Karpas-422 (cell line): ENCODE results near the gene UHRF1. TPM values are rescaled to one million over a fixed set of nuclear protein-coding genes. Genes with fewer than 3 reads are reported as not detected.
A peak's percentile ranks its signal among the peaks of the same experiment; 100 is the strongest.

Source experiments
- DNase-seq: peaks from one replicate; pipeline ENCODE4 v3.0.0-alpha.2; 2015
- H2AFZ ChIP-seq: fragments of 200-600 bp; sonication (generic); 2 replicates; pipeline ENCODE4 v1.6.1; 2014; ENCODE audit warnings: antibody characterized with exemption, low read length, mixed read lengths
- H3K27ac ChIP-seq: fragments of 200-600 bp; sonication (generic); 2 replicates; pipeline ENCODE4 v1.5.1; 2014; ENCODE audit warnings: mild to moderate bottlenecking, low read length, moderate library complexity
- H3K27me3 ChIP-seq: fragments of 200-600 bp; sonication (generic); 2 replicates; pipeline ENCODE4 v1.6.1; 2014; ENCODE audit warnings: low read length, mixed read lengths
- H3K36me3 ChIP-seq: fragments of 200-600 bp; sonication (generic); 2 replicates; pipeline ENCODE4 v1.6.1; 2014; ENCODE audit warnings: low read length, mixed read lengths; ENCODE audit not compliant: insufficient read depth
- H3K4me1 ChIP-seq: fragments of 200-600 bp; sonication (generic); 2 replicates; pipeline ENCODE4 v1.6.1; 2014; ENCODE audit warnings: mild to moderate bottlenecking, low read length, mixed read lengths
- H3K4me2 ChIP-seq: fragments of 200-600 bp; sonication (generic); 2 replicates; pipeline ENCODE4 v1.6.1; 2014; ENCODE audit warnings: low read length, low read depth, mild to moderate bottlenecking; ENCODE audit not compliant: poor library complexity, severe bottlenecking
- H3K4me3 ChIP-seq: fragments of 200-600 bp; sonication (generic); 2 replicates; pipeline ENCODE4 v1.5.1; 2014; ENCODE audit warnings: mild to moderate bottlenecking, antibody characterized with exemption, low read length, mixed read lengths
- H3K79me2 ChIP-seq: fragments of 200-600 bp; sonication (generic); 2 replicates; pipeline ENCODE4 v1.6.1; 2014; ENCODE audit warnings: mild to moderate bottlenecking, low read length, mixed read lengths
- H3K9ac ChIP-seq: fragments of 200-600 bp; sonication (generic); 2 replicates; pipeline ENCODE4 v1.6.0; 2014; ENCODE audit warnings: low read length
- H3K9me2 ChIP-seq: fragments of 200-600 bp; sonication (generic), shearing (Covaris generic); replicated peaks from 2 replicates; pipeline ENCODE4 v1.6.0; 2014; ENCODE audit warnings: mild to moderate bottlenecking, low read length, moderate library complexity; ENCODE audit not compliant: insufficient read depth
- H3K9me3 ChIP-seq: fragments of 300-700, 200-600 bp; sonication (generic); 2 replicates; pipeline ENCODE4 v1.6.1; 2014; ENCODE audit warnings: low read length, mixed read lengths
- H4K20me1 ChIP-seq: fragments of 200-600 bp; sonication (generic); 2 replicates; pipeline ENCODE4 v1.6.1; 2014; ENCODE audit warnings: mild to moderate bottlenecking, antibody characterized with exemption, low read length, low read depth; ENCODE audit not compliant: insufficient read depth
- total RNA-seq: library from RNA; depleted of rRNA; stranded (reverse); fragments of >200 nt; shearing (Covaris generic); gene quantifications from 2 replicates; pipeline ENCODE4 v1.2.3, GENCODE V29; 2014; ENCODE audit warnings: low replicate concordance

Gene UHRF1
- total RNA-seq, 1 experiment from 2014 or later: 13.6 TPM

- Histone ChIP-seq H3K27me3 (no peaks in the 10 kb centered on the region), H3K36me3 (no peaks in the 10 kb centered on the region), H3K4me1 (peaks cover 30% of the 10 kb centered on the region), H3K4me3 (no peak overlapping the region), H4K20me1 (peaks cover 77% of the 10 kb centered on the region), H3K9ac (no peak overlapping the region), H2AFZ (no peak overlapping the region), H3K79me2 (peaks cover 46% of the 10 kb centered on the region), H3K27ac (no peak overlapping the region), H3K9me2 (no peaks in the 10 kb centered on the region), H3K9me3 (no peaks in the 10 kb centered on the region), H3K4me2 (no peak overlapping the region)
- DNase-seq: no peak
Observed at GRCh38 chr19:4980067-4980466, 70.8 kb downstream of the UHRF1 start.

GRCh38 chr19:4980838-4981680, 71.8 kb downstream of the UHRF1 start:
- no peaks in the 10 kb centered on the region for H3K9me3 ChIP-seq
- H3K27me3 ChIP-seq: no peaks in the 10 kb centered on the region
- H2AFZ ChIP-seq: no peak overlapping the region
- H3K9me2 ChIP-seq: no peaks in the 10 kb centered on the region
- no peaks in the 10 kb centered on the region for H3K36me3 ChIP-seq
- H3K27ac ChIP-seq: peak overlapping the region; percentile 47
- no peak for DNase-seq
- H3K4me1 ChIP-seq: peaks cover 30% of the 10 kb centered on the region
- H3K79me2 ChIP-seq: peaks cover 53% of the 10 kb centered on the region
- H4K20me1 ChIP-seq: peaks cover 67% of the 10 kb centered on the region
- no peak overlapping the region for H3K9ac ChIP-seq
- no peak overlapping the region for H3K4me2 ChIP-seq
- no peak overlapping the region for H3K4me3 ChIP-seq

GRCh38 chr19:4981681-4981958, 72.3 kb downstream of the UHRF1 start:
- H3K4me1 ChIP-seq: peaks cover 24% of the 10 kb centered on the region
- DNase-seq: peak; percentile 48
- peaks cover 62% of the 10 kb centered on the region for H4K20me1 ChIP-seq
- H3K9ac ChIP-seq: no peak overlapping the region
- no peaks in the 10 kb centered on the region for H3K27me3 ChIP-seq
- H2AFZ ChIP-seq: no peak overlapping the region
- no peaks in the 10 kb centered on the region for H3K36me3 ChIP-seq
- no peaks in the 10 kb centered on the region for H3K9me3 ChIP-seq
- H3K27ac ChIP-seq: no peak overlapping the region
- peaks cover 53% of the 10 kb centered on the region for H3K79me2 ChIP-seq
- no peak overlapping the region for H3K4me2 ChIP-seq
- H3K4me3 ChIP-seq: no peak overlapping the region
- H3K9me2 ChIP-seq: no peaks in the 10 kb centered on the region

DNA sequence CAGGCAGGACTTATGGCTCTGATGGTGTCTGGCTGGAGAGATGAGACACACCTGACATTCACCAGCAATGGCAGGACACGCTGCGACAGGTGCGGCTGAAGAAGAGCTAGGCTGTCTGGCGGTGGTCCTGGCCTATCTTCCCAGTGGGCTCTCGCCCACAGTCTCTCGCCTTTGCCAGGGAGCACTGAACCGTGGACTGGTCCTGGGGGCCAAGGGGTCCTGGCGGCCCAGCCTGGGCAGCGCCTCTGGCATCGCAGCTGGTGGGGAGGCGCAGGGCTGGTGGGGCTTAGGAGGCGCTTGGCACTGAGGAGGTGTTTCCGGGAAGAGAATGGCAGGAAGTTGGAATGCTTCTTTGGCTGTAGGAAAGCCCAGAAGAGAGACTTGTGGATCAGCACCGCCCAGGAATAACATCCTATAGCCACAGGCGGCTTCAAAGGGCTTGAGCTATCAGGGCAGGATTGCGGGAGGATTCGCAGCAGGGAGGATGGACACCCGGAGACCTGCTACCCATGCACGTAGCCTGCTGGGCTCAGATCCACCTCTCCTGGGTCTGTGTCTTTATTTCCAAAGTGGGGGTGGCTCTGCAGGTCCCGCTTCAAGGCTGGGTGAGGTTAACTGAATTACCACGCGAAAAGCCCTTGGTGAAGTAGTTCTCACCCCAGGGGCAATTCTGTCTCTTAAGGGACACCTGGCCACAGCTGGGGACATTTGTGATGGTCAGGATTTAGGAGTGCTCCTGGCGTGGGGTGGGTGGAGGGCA, 74.2 kb downstream of the UHRF1 start:
- peaks cover 47% of the 10 kb centered on the region for H4K20me1 ChIP-seq
- no peaks in the 10 kb centered on the region for H3K36me3 ChIP-seq
- no peak overlapping the region for H3K4me3 ChIP-seq
- no peak overlapping the region for H3K27ac ChIP-seq
- H3K9me2 ChIP-seq: no peaks in the 10 kb centered on the region
- no peaks in the 10 kb centered on the region for H3K27me3 ChIP-seq
- H3K9ac ChIP-seq: no peak overlapping the region
- no peak overlapping the region for H2AFZ ChIP-seq
- H3K4me2 ChIP-seq: no peak overlapping the region
- peaks cover 10% of the 10 kb centered on the region for H3K4me1 ChIP-seq
- H3K9me3 ChIP-seq: no peaks in the 10 kb centered on the region
- H3K79me2 ChIP-seq: peaks cover 48% of the 10 kb centered on the region
- no peak for DNase-seq

DNA sequence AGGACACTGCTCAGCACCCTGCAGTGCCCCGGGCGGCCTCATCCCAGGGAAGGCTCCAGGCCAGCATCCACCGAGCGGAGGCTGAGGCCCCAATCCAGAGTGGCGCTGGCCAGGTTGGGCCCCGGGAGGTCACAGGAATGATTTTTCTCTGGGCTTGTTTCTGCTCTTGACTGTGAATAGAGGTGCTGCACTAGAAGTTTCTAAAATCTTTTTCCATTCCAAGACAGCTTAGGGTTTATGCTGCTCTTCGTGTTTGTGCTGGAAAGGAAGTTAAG, 74.7 kb downstream of the UHRF1 start:
- H3K79me2 ChIP-seq: peaks cover 48% of the 10 kb centered on the region
- no peak for DNase-seq
- H3K36me3 ChIP-seq: no peaks in the 10 kb centered on the region
- H3K27ac ChIP-seq: no peak overlapping the region
- no peaks in the 10 kb centered on the region for H3K9me3 ChIP-seq
- peaks cover 10% of the 10 kb centered on the region for H3K4me1 ChIP-seq
- no peak overlapping the region for H3K4me3 ChIP-seq
- H4K20me1 ChIP-seq: peaks cover 47% of the 10 kb centered on the region
- no peak overlapping the region for H3K9ac ChIP-seq
- no peaks in the 10 kb centered on the region for H3K27me3 ChIP-seq
- H3K4me2 ChIP-seq: no peak overlapping the region
- H3K9me2 ChIP-seq: no peaks in the 10 kb centered on the region
- no peak overlapping the region for H2AFZ ChIP-seq

GRCh38 chr19:4984438-4984990, 75.2 kb downstream of the UHRF1 start:
- H3K9ac ChIP-seq: no peak overlapping the region
- no peak overlapping the region for H3K27ac ChIP-seq
- H3K4me1 ChIP-seq: peaks cover 10% of the 10 kb centered on the region
- no peak overlapping the region for H2AFZ ChIP-seq
- H3K4me3 ChIP-seq: no peak overlapping the region
- no peak for DNase-seq
- H3K4me2 ChIP-seq: no peak overlapping the region
- H3K27me3 ChIP-seq: no peaks in the 10 kb centered on the region
- H3K9me3 ChIP-seq: no peaks in the 10 kb centered on the region
- no peaks in the 10 kb centered on the region for H3K9me2 ChIP-seq
- H3K36me3 ChIP-seq: no peaks in the 10 kb centered on the region
- H4K20me1 ChIP-seq: peaks cover 42% of the 10 kb centered on the region
- peaks cover 44% of the 10 kb centered on the region; the same call in 1 of the 2 replicates for H3K79me2 ChIP-seq

GRCh38 chr19:4985551-4985991, 76.3 kb downstream of the UHRF1 start:
- Histone ChIP-seq H3K9ac (no peak overlapping the region), H3K9me2 (no peaks in the 10 kb centered on the region), H3K27me3 (no peaks in the 10 kb centered on the region), H3K79me2 (peaks cover 51% of the 10 kb centered on the region), H4K20me1 (peaks cover 38% of the 10 kb centered on the region), H3K27ac (no peak overlapping the region), H3K4me3 (no peak overlapping the region), H3K9me3 (no peaks in the 10 kb centered on the region), H3K36me3 (no peaks in the 10 kb centered on the region), H3K4me1 (peaks cover 10% of the 10 kb centered on the region), H3K4me2 (no peak overlapping the region), H2AFZ (no peak overlapping the region)
- no peak for DNase-seq

- DNase-seq: no peak
- H3K36me3 ChIP-seq: no peaks in the 10 kb centered on the region
- peaks cover 34% of the 10 kb centered on the region for H4K20me1 ChIP-seq
- H2AFZ ChIP-seq: no peak overlapping the region
- H3K9ac ChIP-seq: no peak overlapping the region
- peaks cover 49% of the 10 kb centered on the region for H3K79me2 ChIP-seq
- H3K4me2 ChIP-seq: no peak overlapping the region
- no peaks in the 10 kb centered on the region for H3K27me3 ChIP-seq
- no peaks in the 10 kb centered on the region for H3K9me2 ChIP-seq
- H3K9me3 ChIP-seq: no peaks in the 10 kb centered on the region
- no peak overlapping the region for H3K27ac ChIP-seq
- H3K4me3 ChIP-seq: no peak overlapping the region
- H3K4me1 ChIP-seq: peaks cover 7% of the 10 kb centered on the region
Observed at GRCh38 chr19:4986056-4986455, 76.8 kb downstream of the UHRF1 start.
